ENCODE measurements around the gene EFNA4. TPM values are rescaled to one million over a fixed set of nuclear protein-coding genes. Genes with fewer than 3 reads are reported as not detected.

EFNA4 gene
- total and polyA plus RNA-seq, 2 of the 8 experiments (the other 6 are each of a cell fraction or from before 2014, with no cell fraction given), result 21.9 to 23.9 TPM

DNA sequence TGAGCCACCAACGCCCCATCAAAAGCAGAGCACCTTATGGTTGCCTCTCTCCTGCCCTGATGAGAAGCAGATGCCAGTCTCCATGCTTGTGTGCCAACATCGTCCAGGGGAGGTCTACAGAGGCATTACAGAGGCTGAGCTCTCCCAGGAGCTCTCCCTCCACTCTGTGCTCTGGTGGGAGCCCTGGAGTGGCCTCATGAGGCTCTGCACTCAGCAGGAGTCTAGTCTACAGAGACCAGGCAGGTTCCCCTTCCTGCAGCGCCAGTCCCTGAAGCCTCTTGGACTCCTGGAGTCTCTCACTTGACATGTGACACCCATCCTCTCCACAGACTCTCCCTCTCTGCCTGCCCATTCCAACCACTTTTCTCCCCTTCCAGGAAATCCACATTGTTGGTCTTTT lies 26.5 kb upstream of the EFNA4 start:
- Histone ChIP-seq H3K27me3 (replicated peaks in 1 of 4; ENCODE audit: control insufficient read depth in 3 of 4, extremely low read depth in 1 of 4, insufficient read depth in 3 of 4, low read length in 3 of 4) (peaks cover 0 to 2% (median 0%) of the 10 kb centered on the region in 4 experiments; a peak in 2 of 7 replicates), H3K23ac (ENCODE audit: insufficient read length) (no peak overlapping the region), H2BK5ac (ENCODE audit: low read depth, low read length) (no peak overlapping the region), H2BK120ac (replicated peaks; ENCODE audit: low read depth, low read length) (no peak overlapping the region), H4K91ac (replicated peaks; ENCODE audit: insufficient read length, low read length) (no peak overlapping the region), H2BK12ac (ENCODE audit: low read depth, low read length) (no peak overlapping the region), H3K36me3 (ENCODE audit: control insufficient read depth in 2 of 4, insufficient read depth in 4 of 4, low read length in 3 of 4) (no peaks in the 10 kb centered on the region), H3K56ac (replicated peaks; ENCODE audit: insufficient read length, low read depth, low read length) (no peak overlapping the region), H3K18ac (ENCODE audit: extremely low read depth, low read length) (no peak overlapping the region), H4K20me1 (replicated peaks in 1 of 2; ENCODE audit: control insufficient read depth in 1 of 2, insufficient read depth in 2 of 2, low read length in 2 of 2) (no peaks in the 10 kb centered on the region), H4K5ac (ENCODE audit: insufficient read length, low read depth, low read length) (no peak overlapping the region), H3K14ac (ENCODE audit: insufficient read length) (no peak overlapping the region), H2AFZ (ENCODE audit: low read length) (no peak overlapping the region), H3K9me3 (ENCODE audit: insufficient read depth in 2 of 2, low read depth in 1 of 2, low read length in 1 of 2) (no peaks in the 10 kb centered on the region), H3K9ac (replicated peaks in 1 of 4; ENCODE audit: extremely low read depth in 1 of 4, low read depth in 3 of 4, low read length in 3 of 4) (no peak overlapping the region), H2AK5ac (ENCODE audit: low read depth, low read length) (no peak overlapping the region), H3K79me1 (ENCODE audit: low read depth, low read length) (no peaks in the 10 kb centered on the region), H3K4me3 (ENCODE audit: extremely low read depth in 1 of 4, insufficient read depth in 2 of 4, low read depth in 3 of 4, low read length in 4 of 4) (no peak overlapping the region), H3K4me1 (replicated peaks in 1 of 4; ENCODE audit: control insufficient read depth in 3 of 4, insufficient read depth in 4 of 4, low read length in 3 of 4) (no peaks in the 10 kb centered on the region), H3K4me2 (ENCODE audit: insufficient read depth in 1 of 2, low read depth in 2 of 2, low read length in 2 of 2) (no peak overlapping the region), H3K27ac (ENCODE audit: low read depth, low read length) (no peak overlapping the region), H2BK20ac (ENCODE audit: low read length) (no peak overlapping the region), H3K23me2 (ENCODE audit: low read depth, low read length) (no peaks in the 10 kb centered on the region), H3K79me2 (ENCODE audit: control insufficient read depth in 1 of 2, insufficient read depth in 2 of 2, low read length in 2 of 2) (no peaks in the 10 kb centered on the region), H4K8ac (ENCODE audit: extremely low read depth, insufficient read depth, low read length) (no peak overlapping the region), H2BK15ac (ENCODE audit: low read length) (no peak overlapping the region), H3K4ac (replicated peaks; ENCODE audit: insufficient read length, low read depth, low read length) (no peak overlapping the region)
- FAIRE-seq (no peak), DNase-seq (ENCODE audit: low read depth in 1 of 2, low spot score in 2 of 2) (no peak)
- TF ChIP-seq PHF8 (conservative IDR thresholded peaks at IDR 0.05; ENCODE audit: low read depth, low read length), result no peak
- TF ChIP-seq KDM5A (IDR thresholded peaks at IDR 0.05; ENCODE audit: low read length), result no peak
- no peak for TF ChIP-seq HDAC6 (IDR thresholded peaks at IDR 0.05; ENCODE audit: low read depth, low read length)
- no peak for TF ChIP-seq RXRA (IDR thresholded peaks at IDR 0.05; ENCODE audit: insufficient read depth, low read depth, low read length)
- TF ChIP-seq BRCA1 (IDR thresholded peaks at IDR 0.05; ENCODE audit: low read depth, low read length), result no peak
- TF ChIP-seq SIN3A (conservative IDR thresholded peaks at IDR 0.05 in 1 of 2, IDR thresholded peaks at IDR 0.05 in 1 of 2; ENCODE audit: low read depth in 1 of 2, low read length in 2 of 2), result no peak
- TF ChIP-seq TBP (IDR thresholded peaks at IDR 0.05; ENCODE audit: low read depth, low read length), result no peak
- TF ChIP-seq RNF2 (IDR thresholded peaks at IDR 0.05; ENCODE audit: borderline replicate concordance, low read depth, low read length, missing control alignments, poor library complexity, severe bottlenecking), result no peak
- no peak for TF ChIP-seq JUN (IDR thresholded peaks at IDR 0.05; ENCODE audit: low read depth, low read length)
- no peak for TF ChIP-seq EGR1 (IDR thresholded peaks at IDR 0.05; ENCODE audit: borderline replicate concordance, low read depth, low read length)
- TF ChIP-seq ZNF274 (IDR thresholded peaks at IDR 0.05; ENCODE audit: borderline replicate concordance, extremely low read depth, low read length), result no peak
- 89% methylated on average over 3 of the region's 3 CpGs; no CpG with 5 or more reads in 1 of the 2 experiments for WGBS, 2 experiments (ENCODE audit: extremely low coverage in 1 of 2, insufficient coverage in 1 of 2, insufficient read length in 1 of 2, insufficient replicate concordance in 2 of 2, low coverage in 1 of 2, low lambda C conversion rate in 2 of 2, missing lambda C conversion rate in 1 of 2)
- CTCF ChIA-PET (ENCODE audit: partially characterized antibody), result interaction anchor here (0.6 to 32.4 kb wide), 4 partner anchors 22 to 52 kb away, joined by 3 to 907 read pairs (median 178); partner anchors contain the start of genes ADAM15, EFNA3 and EFNA4
- POLR2A ChIA-PET (ENCODE audit: partially characterized antibody), result interaction anchor here (0.8 to 8.8 kb wide), 2 partner anchors 14 to 17 kb away, joined by 3 to 60 read pairs; partner anchors contain the start of gene ADAM15

Data from H1 (cell line).